ENCODE data around the gene LXN. TPM values are rescaled to one million over a fixed set of nuclear protein-coding genes. Genes with fewer than 3 reads are reported as not detected.

Gene LXN
- 10 to 100 TPM; 18.2 to 33.6 (median 26.0) TPM for total RNA-seq

GRCh38 chr3:158672215-158673176 lies at the start of gene LXN:
Gene LXN, minus strand, starts transcription at chr3:158672648. Its CDS starts 170 bp downstream, at chr3:158672478.
- Histone ChIP-seq H3K4me3 (peak within 1 kb of the TSS; percentile 45 to 80 (median 54)), H3K27me3 (no peaks in the 10 kb centered on the region), H3K36me3 (peaks cover 0 to 18% (median 0%) of the 10 kb centered on the region in 3 donors), H3K4me1 (peaks cover 0 to 9% (median 2%) of the 10 kb centered on the region in 4 donors), H3K9me3 (no peaks in the 10 kb centered on the region), H3K27ac (peak within 1 kb of the TSS; percentile 64 to 92 (median 78))
- TF ChIP-seq POLR2A (IDR thresholded peaks at IDR 0.05) (peak; percentile 60 to 78), CTCF (IDR thresholded peaks at IDR 0.05) (peak; percentile 36 to 95 (median 71))
- peak; percentile 84 to 95 (median 93) for DNase-seq

- Histone ChIP-seq H3K4me3 (no peak overlapping the region), H3K27ac (peak overlapping the region in 3 of 4 donors; percentile 66 to 87 (median 83)), H3K9me3 (no peaks in the 10 kb centered on the region), H3K36me3 (no peaks in the 10 kb centered on the region), H3K27me3 (no peaks in the 10 kb centered on the region), H3K4me1 (peaks cover 0 to 49% (median 9%) of the 10 kb centered on the region in 4 donors)
- TF ChIP-seq CTCF (IDR thresholded peaks at IDR 0.05) (no peak), POLR2A (IDR thresholded peaks at IDR 0.05) (no peak)
- DNase-seq = no peak
These were observed 49.7 kb upstream of the LXN start for GRCh38 chr3:158722108-158722507.

GRCh38 chr3:158718490-158719170 lies 46.2 kb upstream of the LXN start:
- Histone ChIP-seq H3K9me3 (no peaks in the 10 kb centered on the region), H3K4me1 (peaks cover 0 to 14% (median 5%) of the 10 kb centered on the region in 4 donors), H3K27ac (no peak overlapping the region), H3K36me3 (peaks cover 0 to 2% (median 0%) of the 10 kb centered on the region in 3 donors), H3K27me3 (no peaks in the 10 kb centered on the region), H3K4me3 (no peak overlapping the region)
- DNase-seq = no peak
- TF ChIP-seq POLR2A (IDR thresholded peaks at IDR 0.05) (no peak), CTCF (IDR thresholded peaks at IDR 0.05) (no peak)

- Histone ChIP-seq H3K4me1 (peaks cover 0 to 5% (median 3%) of the 10 kb centered on the region in 4 donors), H3K27ac (peak overlapping the region in 1 of 4 donors; percentile 18), H3K9me3 (no peaks in the 10 kb centered on the region), H3K4me3 (no peak overlapping the region), H3K36me3 (peaks cover 0 to 10% (median 0%) of the 10 kb centered on the region in 3 donors), H3K27me3 (no peaks in the 10 kb centered on the region)
- DNase-seq = no peak
- TF ChIP-seq POLR2A (IDR thresholded peaks at IDR 0.05) (no peak), CTCF (IDR thresholded peaks at IDR 0.05) (no peak)
These were observed 45.1 kb upstream of the LXN start for GRCh38 chr3:158717576-158717975.

- H3K4me3 ChIP-seq = no peak overlapping the region
- H3K36me3 ChIP-seq = peaks cover 0 to 24% (median 0%) of the 10 kb centered on the region in 3 donors
- no peak for DNase-seq
- no peaks in the 10 kb centered on the region for H3K9me3 ChIP-seq
- H3K27me3 ChIP-seq = no peaks in the 10 kb centered on the region
- no peaks in the 10 kb centered on the region for H3K4me1 ChIP-seq
- TF ChIP-seq POLR2A (IDR thresholded peaks at IDR 0.05) (no peak), CTCF (IDR thresholded peaks at IDR 0.05) (no peak)
- peak overlapping the region in 2 of 4 donors; percentile 22 to 37 for H3K27ac ChIP-seq
These were observed 40.6 kb upstream of the LXN start for GRCh38 chr3:158713094-158713499.
